GM13977 (cell line): Measurements from ENCODE around the gene PAX8.

ENCODE experiments used
- DNase-seq: peaks from one replicate; pipeline ENCODE4 v3.0.0; 2012; ENCODE audit warnings: low spot score
- CTCF ChIP-seq: IDR thresholded peaks from 2 replicates; pipeline ENCODE4 v1.5.1; 2012; ENCODE audit warnings: mild to moderate bottlenecking, control low read depth; ENCODE audit not compliant: insufficient read depth; ENCODE audit errors: extremely low read depth, missing control alignments
- in situ Hi-C: fragments of 300-500 bp; cut with MboI; formaldehyde crosslinking; loops from one replicate; pipeline ENCODE4 v1.12.0; 2022; ENCODE audit warnings: low sequenced_read_pairs, low pct_unique_long_range_greater_than_20kb, mixed read lengths, inconsistent platforms; ENCODE audit not compliant: unreplicated experiment

PAX8 gene

DNA sequence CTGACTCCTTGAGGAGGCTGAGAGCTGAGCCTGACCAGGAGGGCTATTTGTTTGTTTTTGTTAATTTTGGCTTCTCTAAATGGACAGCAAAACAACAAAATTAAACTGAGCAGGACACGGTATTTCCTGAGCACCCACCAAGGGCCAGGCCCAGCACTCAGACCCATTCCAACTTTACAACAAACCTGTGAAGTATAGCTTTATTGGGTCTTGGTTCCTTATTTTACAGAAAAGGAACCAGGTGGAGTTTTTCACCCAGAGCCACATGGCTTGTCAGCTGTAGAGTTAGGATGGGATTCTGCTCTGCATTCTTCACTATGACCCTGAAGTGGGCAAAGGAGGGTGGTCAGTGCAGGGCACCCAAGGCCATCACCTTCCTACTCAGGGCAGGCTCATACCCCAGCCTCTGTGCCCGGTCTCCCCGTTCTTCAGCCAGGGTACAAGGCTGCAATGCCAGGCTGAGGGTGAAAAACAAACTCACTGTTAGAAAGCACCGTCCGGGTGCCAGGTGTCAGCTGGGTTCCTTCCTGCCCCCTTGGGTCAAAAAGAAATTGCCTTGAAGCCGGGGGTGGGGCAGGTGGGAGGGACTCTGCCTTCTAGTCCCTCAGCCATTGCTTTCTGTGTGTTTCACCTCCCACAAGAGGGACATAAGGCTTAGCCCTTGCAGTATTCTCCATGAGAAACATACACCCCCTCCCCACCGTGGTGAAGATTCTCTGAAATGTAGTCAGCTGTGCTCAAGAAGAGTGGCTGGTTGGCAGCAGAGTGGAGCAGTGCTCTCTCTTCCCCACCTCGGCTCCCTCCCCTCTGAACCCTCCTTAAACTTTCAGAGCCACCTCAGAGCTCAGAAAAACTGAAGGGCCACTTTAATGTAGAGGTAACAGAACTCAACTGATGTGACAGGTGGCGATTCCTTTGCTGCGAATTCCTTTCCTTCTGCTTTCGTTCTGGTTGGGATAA lies 102.7 kb downstream of the PAX8 start:
- in situ Hi-C loops: no loop called here
- DNase-seq: no peak
- TF ChIP-seq CTCF: no peak

- in situ Hi-C loops: no loop called here
- TF ChIP-seq CTCF: no peak
- peak; percentile 89 for DNase-seq
Observed at GRCh38 chr2:113175042-113175628, 103.6 kb downstream of the PAX8 start.

- in situ Hi-C loops: no loop called here
- peak; percentile 36 for TF ChIP-seq CTCF
- DNase-seq: no peak
Observed at GRCh38 chr2:113174376-113174750, 104.4 kb downstream of the PAX8 start.

GRCh38 chr2:113173542-113174375 lies 105.0 kb downstream of the PAX8 start, which contains the start of gene PSD4:
Gene PSD4, plus strand, starts transcription at chr2:113173971. Its CDS starts 8,486 bp downstream, at chr2:113182457.
- in situ Hi-C loops: no loop called here
- peak; percentile 84 for DNase-seq
- TF ChIP-seq CTCF: no peak

DNA sequence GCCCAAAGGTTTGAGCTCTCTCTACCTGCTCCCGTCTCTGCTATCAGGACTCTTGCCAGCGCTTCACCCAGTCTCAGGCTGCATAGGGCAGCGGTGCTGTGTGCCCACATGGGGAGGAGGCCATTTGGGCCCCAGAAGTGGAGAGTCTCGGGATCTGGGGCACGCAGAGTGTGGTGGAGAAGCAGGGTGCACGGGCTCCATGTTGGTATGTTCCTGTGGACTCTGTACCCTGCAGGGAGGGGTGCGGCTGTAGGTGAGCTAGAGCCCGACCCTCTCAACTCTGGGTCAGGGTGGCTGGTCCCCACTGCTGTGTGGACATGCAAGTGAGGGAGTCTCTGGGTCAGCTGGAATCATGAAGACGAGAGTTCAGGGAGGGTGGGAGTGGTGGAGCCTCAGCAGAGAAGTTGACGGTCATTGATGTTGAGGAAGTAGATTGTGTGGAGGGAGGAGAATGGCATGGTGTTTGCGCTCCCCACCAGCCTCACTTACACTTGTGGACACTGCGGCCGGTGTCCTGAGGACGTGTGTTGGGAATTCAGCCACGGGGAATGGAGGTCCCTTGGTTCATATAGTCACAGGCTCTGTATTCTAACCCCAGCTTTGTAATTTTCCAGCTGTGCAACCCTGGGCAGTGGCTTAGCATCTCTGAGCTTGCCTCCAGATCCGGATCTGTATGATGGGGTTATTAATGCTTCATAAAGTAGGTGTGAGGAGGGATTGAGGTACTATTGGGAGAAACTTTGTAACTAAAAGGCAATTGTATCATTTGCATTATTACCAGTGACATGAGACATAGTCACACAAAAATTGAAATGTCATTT lies 105.8 kb downstream of the PAX8 start:
- no peak for TF ChIP-seq CTCF
- DNase-seq: no peak
- in situ Hi-C loops: no loop called here
